ENCODE results near the gene BAHCC1. TPM values are rescaled to one million over a fixed set of nuclear protein-coding genes. Genes with fewer than 3 reads are reported as not detected.
A peak's percentile ranks its signal among the peaks of the same experiment; 100 is the strongest.

BAHCC1 gene
- total and polyA plus RNA-seq, 9 of the 15 experiments (the other 6 are each of a cell fraction or from before 2014, with no cell fraction given): 0.14 to 26.9 (median 5.0) TPM

- TF ChIP-seq, protein P1, sequence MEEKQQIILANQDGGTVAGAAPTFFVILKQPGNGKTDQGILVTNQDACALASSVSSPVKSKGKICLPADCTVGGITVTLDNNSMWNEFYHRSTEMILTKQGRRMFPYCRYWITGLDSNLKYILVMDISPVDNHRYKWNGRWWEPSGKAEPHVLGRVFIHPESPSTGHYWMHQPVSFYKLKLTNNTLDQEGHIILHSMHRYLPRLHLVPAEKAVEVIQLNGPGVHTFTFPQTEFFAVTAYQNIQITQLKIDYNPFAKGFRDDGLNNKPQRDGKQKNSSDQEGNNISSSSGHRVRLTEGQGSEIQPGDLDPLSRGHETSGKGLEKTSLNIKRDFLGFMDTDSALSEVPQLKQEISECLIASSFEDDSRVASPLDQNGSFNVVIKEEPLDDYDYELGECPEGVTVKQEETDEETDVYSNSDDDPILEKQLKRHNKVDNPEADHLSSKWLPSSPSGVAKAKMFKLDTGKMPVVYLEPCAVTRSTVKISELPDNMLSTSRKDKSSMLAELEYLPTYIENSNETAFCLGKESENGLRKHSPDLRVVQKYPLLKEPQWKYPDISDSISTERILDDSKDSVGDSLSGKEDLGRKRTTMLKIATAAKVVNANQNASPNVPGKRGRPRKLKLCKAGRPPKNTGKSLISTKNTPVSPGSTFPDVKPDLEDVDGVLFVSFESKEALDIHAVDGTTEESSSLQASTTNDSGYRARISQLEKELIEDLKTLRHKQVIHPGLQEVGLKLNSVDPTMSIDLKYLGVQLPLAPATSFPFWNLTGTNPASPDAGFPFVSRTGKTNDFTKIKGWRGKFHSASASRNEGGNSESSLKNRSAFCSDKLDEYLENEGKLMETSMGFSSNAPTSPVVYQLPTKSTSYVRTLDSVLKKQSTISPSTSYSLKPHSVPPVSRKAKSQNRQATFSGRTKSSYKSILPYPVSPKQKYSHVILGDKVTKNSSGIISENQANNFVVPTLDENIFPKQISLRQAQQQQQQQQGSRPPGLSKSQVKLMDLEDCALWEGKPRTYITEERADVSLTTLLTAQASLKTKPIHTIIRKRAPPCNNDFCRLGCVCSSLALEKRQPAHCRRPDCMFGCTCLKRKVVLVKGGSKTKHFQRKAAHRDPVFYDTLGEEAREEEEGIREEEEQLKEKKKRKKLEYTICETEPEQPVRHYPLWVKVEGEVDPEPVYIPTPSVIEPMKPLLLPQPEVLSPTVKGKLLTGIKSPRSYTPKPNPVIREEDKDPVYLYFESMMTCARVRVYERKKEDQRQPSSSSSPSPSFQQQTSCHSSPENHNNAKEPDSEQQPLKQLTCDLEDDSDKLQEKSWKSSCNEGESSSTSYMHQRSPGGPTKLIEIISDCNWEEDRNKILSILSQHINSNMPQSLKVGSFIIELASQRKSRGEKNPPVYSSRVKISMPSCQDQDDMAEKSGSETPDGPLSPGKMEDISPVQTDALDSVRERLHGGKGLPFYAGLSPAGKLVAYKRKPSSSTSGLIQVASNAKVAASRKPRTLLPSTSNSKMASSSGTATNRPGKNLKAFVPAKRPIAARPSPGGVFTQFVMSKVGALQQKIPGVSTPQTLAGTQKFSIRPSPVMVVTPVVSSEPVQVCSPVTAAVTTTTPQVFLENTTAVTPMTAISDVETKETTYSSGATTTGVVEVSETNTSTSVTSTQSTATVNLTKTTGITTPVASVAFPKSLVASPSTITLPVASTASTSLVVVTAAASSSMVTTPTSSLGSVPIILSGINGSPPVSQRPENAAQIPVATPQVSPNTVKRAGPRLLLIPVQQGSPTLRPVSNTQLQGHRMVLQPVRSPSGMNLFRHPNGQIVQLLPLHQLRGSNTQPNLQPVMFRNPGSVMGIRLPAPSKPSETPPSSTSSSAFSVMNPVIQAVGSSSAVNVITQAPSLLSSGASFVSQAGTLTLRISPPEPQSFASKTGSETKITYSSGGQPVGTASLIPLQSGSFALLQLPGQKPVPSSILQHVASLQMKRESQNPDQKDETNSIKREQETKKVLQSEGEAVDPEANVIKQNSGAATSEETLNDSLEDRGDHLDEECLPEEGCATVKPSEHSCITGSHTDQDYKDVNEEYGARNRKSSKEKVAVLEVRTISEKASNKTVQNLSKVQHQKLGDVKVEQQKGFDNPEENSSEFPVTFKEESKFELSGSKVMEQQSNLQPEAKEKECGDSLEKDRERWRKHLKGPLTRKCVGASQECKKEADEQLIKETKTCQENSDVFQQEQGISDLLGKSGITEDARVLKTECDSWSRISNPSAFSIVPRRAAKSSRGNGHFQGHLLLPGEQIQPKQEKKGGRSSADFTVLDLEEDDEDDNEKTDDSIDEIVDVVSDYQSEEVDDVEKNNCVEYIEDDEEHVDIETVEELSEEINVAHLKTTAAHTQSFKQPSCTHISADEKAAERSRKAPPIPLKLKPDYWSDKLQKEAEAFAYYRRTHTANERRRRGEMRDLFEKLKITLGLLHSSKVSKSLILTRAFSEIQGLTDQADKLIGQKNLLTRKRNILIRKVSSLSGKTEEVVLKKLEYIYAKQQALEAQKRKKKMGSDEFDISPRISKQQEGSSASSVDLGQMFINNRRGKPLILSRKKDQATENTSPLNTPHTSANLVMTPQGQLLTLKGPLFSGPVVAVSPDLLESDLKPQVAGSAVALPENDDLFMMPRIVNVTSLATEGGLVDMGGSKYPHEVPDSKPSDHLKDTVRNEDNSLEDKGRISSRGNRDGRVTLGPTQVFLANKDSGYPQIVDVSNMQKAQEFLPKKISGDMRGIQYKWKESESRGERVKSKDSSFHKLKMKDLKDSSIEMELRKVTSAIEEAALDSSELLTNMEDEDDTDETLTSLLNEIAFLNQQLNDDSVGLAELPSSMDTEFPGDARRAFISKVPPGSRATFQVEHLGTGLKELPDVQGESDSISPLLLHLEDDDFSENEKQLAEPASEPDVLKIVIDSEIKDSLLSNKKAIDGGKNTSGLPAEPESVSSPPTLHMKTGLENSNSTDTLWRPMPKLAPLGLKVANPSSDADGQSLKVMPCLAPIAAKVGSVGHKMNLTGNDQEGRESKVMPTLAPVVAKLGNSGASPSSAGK (IDR thresholded peaks at IDR 0.05): peak; percentile 72
- TF ChIP-seq SREBF2 (CRISPR knock-in tag; IDR thresholded peaks at IDR 0.05) (no peak), GABPB1 (CRISPR knock-in tag; IDR thresholded peaks at IDR 0.05) (no peak)
Measured at GRCh38 chr17:81480140-81481072, 85.1 kb downstream of the BAHCC1 start (continued).
